Measurements from ENCODE around the gene WASF3. TPM values are rescaled to one million over a fixed set of nuclear protein-coding genes. Genes with fewer than 3 reads are reported as not detected.

WASF3 gene
- total RNA-seq, 1 experiment from 2014 or later: 30.3 TPM

- H3K27ac ChIP-seq: no peak overlapping the region
- no peak for DNase-seq
- H3K27me3 ChIP-seq: no peaks in the 10 kb centered on the region
- H3K36me3 ChIP-seq: no peaks in the 10 kb centered on the region
- no peaks in the 10 kb centered on the region for H3K4me1 ChIP-seq
- no peak overlapping the region for H3K4me3 ChIP-seq
- H3K9me3 ChIP-seq (replicated peaks): no peaks in the 10 kb centered on the region
These were observed 23.3 kb upstream of the WASF3 start for GRCh38 chr13:26534036-26534726.

- no peak for DNase-seq
- no peaks in the 10 kb centered on the region for H3K4me1 ChIP-seq
- no peaks in the 10 kb centered on the region for H3K9me3 ChIP-seq (replicated peaks)
- no peaks in the 10 kb centered on the region for H3K36me3 ChIP-seq
- no peaks in the 10 kb centered on the region; the same call in 1 of the 2 replicates for H3K27me3 ChIP-seq
- no peak overlapping the region for H3K27ac ChIP-seq
- no peak overlapping the region for H3K4me3 ChIP-seq
These were observed 18.8 kb upstream of the WASF3 start for GRCh38 chr13:26538363-26539317.

DNA sequence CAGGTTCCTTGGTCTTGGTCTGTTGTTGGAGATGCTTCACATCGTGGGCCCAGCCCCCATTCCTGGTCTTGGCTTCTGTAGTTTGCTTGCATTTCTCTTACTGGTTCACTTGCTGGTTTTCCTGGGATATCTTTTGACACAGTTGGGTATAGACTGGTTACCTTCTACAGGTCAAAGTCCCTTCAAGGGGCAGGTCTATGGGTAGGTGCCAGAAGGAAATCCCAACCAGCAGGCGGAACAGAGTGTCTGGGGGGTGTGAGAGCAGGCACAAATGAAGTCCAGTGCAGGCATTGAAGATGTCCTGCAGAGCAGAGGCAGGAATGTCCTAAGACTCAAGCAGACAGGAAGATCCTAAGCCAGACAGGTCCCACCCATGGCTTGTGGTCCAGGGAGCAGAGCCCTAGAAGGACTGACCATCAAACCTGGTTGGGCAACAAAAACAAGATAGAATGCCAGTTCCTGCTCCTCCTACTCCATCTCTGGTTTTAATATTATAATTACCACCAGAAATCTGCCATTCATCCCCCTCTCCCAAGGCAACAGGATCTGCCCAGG, 17.7 kb upstream of the WASF3 start:
- no peaks in the 10 kb centered on the region for H3K36me3 ChIP-seq
- no peak for DNase-seq
- H3K27ac ChIP-seq: no peak overlapping the region
- H3K4me3 ChIP-seq: no peak overlapping the region
- H3K9me3 ChIP-seq (replicated peaks): no peaks in the 10 kb centered on the region
- no peaks in the 10 kb centered on the region for H3K4me1 ChIP-seq
- peaks cover 3% of the 10 kb centered on the region for H3K27me3 ChIP-seq

DNA sequence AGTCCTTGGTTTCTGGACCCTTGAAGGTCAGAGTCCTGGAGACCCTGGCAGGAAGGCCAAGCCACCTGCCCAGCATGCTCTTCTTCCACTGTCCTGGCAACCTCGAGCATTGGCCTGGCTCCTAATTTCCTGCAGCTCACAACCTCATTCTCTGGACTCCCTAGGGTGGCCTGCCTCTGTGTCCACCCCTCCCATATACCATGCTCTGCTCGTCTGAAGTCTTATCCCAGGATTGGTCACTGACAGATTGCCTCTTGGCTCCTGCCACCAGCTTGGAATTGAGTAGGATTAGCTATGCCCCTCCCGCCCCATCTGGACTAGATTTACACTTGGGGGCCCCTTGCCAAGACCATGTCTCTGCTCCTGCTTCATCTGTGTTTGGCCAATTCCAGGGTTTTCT, 17.1 kb upstream of the WASF3 start:
- H3K27me3 ChIP-seq: peaks cover 3% of the 10 kb centered on the region
- DNase-seq: no peak

GRCh38 chr13:26541041-26541440, 16.4 kb upstream of the WASF3 start:
- no peak for DNase-seq
- no peaks in the 10 kb centered on the region for H3K4me1 ChIP-seq
- H3K36me3 ChIP-seq: no peaks in the 10 kb centered on the region
- no peak overlapping the region for H3K4me3 ChIP-seq
- no peak overlapping the region for H3K27ac ChIP-seq
- H3K27me3 ChIP-seq: peaks cover 3% of the 10 kb centered on the region
- H3K9me3 ChIP-seq (replicated peaks): no peaks in the 10 kb centered on the region

More for the DNA sequence above, 17.1 kb upstream of the WASF3 start:
- Histone ChIP-seq H3K9me3 (replicated peaks) (no peaks in the 10 kb centered on the region), H3K4me1 (no peaks in the 10 kb centered on the region), H3K27ac (no peak overlapping the region), H3K36me3 (no peaks in the 10 kb centered on the region), H3K4me3 (no peak overlapping the region)

DNA sequence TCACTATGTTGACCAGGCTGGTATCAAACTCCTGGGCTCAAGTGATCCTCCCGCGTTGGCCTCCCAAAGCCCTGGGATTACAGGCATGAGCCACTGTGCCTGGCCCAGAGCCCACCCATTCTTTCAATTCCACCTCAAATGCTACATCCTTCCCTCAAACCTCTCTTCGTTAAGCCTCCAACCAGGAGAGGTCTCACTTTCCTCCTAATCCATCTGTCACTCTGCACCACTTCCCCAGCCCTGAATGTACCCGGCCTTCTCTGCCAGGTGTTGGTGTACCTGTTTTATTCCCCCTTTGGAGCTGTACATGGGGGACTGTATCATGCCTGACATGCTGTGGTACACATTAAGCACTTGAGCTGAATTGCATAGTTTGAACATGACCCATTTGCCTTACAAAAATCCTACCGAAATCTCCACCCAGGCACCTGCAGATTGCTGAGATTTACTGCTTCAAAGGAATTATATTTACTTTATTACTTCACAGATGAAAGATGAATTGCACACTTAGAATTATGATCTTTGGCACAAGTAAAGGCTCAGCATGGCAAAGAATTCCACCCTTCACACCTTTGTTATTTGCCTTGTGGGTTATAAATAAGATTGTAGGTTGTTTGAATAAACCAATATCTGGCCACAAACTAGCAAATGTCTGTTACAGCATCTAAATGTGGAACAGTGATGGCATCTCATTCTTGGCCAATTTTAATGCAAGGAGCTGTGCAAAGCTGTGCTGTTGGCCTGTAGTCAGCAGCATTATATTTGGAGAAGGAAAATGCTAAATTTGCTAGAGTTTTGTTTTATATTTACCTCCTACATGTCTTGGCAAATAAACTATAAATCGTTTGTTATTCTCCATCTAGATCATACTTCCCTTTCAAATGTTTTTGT, 15.6 kb upstream of the WASF3 start:
- Histone ChIP-seq H3K27me3 (peaks cover 3% of the 10 kb centered on the region), H3K36me3 (no peaks in the 10 kb centered on the region), H3K4me3 (no peak overlapping the region), H3K4me1 (no peaks in the 10 kb centered on the region), H3K27ac (no peak overlapping the region), H3K9me3 (replicated peaks) (no peaks in the 10 kb centered on the region)
- no peak for DNase-seq

GRCh38 chr13:26544707-26545106, 12.8 kb upstream of the WASF3 start:
- Histone ChIP-seq H3K27me3 (peaks cover 6% of the 10 kb centered on the region), H3K9me3 (replicated peaks) (no peaks in the 10 kb centered on the region), H3K4me3 (no peak overlapping the region)

DNA sequence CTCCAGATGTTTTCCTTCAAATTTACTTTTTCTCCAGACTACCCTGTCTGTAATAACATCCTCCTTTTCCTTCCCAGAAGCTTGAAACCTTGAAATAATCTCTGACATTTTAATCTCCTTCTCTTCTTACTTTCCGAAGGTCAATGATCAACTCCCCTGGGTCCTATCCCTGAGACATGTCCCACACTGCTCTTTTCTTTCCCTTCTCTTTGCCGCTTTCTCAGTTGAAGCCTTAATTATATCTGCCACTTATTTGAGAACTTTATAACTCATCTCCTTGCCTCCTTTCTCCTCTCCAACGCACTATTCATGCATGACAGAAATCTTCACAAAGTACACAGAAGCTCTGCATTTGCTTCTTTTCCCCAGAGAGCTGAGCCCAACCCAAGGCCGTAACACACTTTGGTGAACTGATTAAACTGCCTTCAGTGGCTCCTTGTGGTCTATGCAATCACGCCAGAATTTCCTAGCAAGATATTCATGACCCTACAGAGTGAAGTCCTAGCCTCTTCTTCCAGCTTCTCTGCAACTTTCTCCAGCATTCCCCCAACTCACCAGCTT, 9.2 kb upstream of the WASF3 start:
- Histone ChIP-seq H3K27me3 (peaks cover 6% of the 10 kb centered on the region), H3K9me3 (replicated peaks) (no peaks in the 10 kb centered on the region), H3K4me3 (no peak overlapping the region)

More at GRCh38 chr13:26544707-26545106, 12.8 kb upstream of the WASF3 start:
- no peaks in the 10 kb centered on the region for H3K4me1 ChIP-seq
- H3K27ac ChIP-seq: no peak overlapping the region
- H3K36me3 ChIP-seq: no peaks in the 10 kb centered on the region
- no peak for DNase-seq

DNA sequence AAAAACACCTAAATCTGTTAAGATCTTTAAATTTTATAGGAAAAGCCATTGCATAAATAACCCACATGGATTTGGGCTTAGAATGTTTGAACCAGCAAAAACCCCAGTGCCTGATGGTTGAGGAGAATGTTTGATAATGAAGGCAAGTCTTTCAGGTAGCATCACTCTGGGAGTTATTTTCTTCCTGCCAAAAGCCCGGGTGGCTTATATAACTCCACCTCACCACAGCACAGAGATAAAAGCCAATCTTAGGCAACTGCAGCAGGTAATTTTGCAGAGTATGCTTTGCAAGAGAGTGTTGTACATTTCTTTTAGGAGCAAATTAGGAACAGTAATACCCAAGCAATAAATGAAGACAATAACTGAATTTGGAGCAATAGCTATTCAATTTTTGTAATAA, 7.8 kb upstream of the WASF3 start:
- Histone ChIP-seq H3K9me3 (replicated peaks) (no peaks in the 10 kb centered on the region), H3K27ac (no peak overlapping the region), H3K4me1 (no peaks in the 10 kb centered on the region), H3K27me3 (peaks cover 2% of the 10 kb centered on the region; the same call in 1 of the 2 replicates), H3K36me3 (no peaks in the 10 kb centered on the region), H3K4me3 (no peak overlapping the region)
- DNase-seq: no peak

More for the DNA sequence above, 9.2 kb upstream of the WASF3 start:
- Histone ChIP-seq H3K36me3 (no peaks in the 10 kb centered on the region), H3K27ac (no peak overlapping the region), H3K4me1 (no peaks in the 10 kb centered on the region)
- no peak for DNase-seq

- H3K9me3 ChIP-seq (replicated peaks): no peaks in the 10 kb centered on the region
- H3K4me3 ChIP-seq: no peak overlapping the region
- no peaks in the 10 kb centered on the region for H3K4me1 ChIP-seq
- H3K27me3 ChIP-seq: 0 out of 2 replicates have a peak, but pooled peaks cover 2% of the 10 kb centered on the region
- DNase-seq: no peak
- H3K36me3 ChIP-seq: no peaks in the 10 kb centered on the region
- no peak overlapping the region for H3K27ac ChIP-seq
These were observed 6.1 kb upstream of the WASF3 start for GRCh38 chr13:26551255-26551860.

GRCh38 chr13:26555413-26555812, 2.1 kb upstream of the WASF3 start:
- no peaks in the 10 kb centered on the region for H3K27me3 ChIP-seq
- H3K4me1 ChIP-seq: no peaks in the 10 kb centered on the region
- no peak overlapping the region for H3K27ac ChIP-seq
- no peak overlapping the region for H3K4me3 ChIP-seq
- no peaks in the 10 kb centered on the region for H3K9me3 ChIP-seq (replicated peaks)
- no peaks in the 10 kb centered on the region for H3K36me3 ChIP-seq
- no peak for DNase-seq

GRCh38 chr13:26557051-26557392, 461 bp upstream of the WASF3 start:
- no peak overlapping the region for H3K27ac ChIP-seq
- peak overlapping the region; percentile 87 for H3K4me3 ChIP-seq
- DNase-seq: no peak
- no peaks in the 10 kb centered on the region for H3K9me3 ChIP-seq (replicated peaks)
- H3K4me1 ChIP-seq: peaks cover 6% of the 10 kb centered on the region; the same call in 1 of the 2 replicates
- H3K36me3 ChIP-seq: no peaks in the 10 kb centered on the region
- H3K27me3 ChIP-seq: no peaks in the 10 kb centered on the region

DNA sequence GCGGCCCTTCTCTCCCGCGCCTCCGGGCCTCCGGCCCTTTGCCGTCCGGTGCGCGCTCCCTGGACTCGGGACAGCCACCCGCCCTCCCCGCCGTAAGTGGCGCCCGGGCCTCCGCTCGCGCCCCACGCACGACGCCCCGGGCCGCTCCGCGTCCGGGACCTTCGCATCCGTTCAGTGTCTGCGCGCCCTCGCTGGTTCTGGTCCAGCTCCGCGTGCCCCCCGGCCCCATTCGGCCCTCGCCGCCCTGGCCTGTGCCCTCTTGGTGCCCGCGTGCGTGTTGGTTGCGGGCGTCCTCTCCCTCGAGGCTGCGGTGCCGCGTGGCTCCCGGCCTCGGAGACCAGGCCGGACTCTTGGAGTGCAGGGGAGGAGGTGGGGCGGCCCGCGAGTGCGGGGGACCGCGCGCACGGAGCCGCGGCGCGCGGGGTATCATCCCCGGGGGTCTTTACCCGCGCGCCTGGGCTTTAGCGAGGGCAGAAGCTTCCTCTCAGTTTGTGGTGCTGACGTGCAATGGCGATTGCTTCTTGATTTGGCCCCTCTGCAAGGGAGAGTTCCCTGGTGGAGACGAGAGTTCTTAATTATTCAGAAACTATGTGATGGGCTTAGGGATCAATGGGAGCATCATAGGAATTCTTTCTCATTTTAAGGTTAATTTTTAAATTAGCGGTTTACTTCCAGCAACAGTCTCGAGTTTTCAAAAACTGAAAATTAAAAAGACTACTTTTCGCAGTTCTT, 757 bp downstream of the WASF3 start:
- no peaks in the 10 kb centered on the region for H3K36me3 ChIP-seq
- no peaks in the 10 kb centered on the region for H3K9me3 ChIP-seq (replicated peaks)
- H3K4me1 ChIP-seq: peaks cover 6% of the 10 kb centered on the region; the same call in 1 of the 2 replicates
- H3K4me3 ChIP-seq: peak overlapping the region; percentile 87
- peak; percentile 32 to 53 for DNase-seq
- H3K27ac ChIP-seq: peak overlapping the region; percentile 39; the same call in 1 of the 2 replicates
- H3K27me3 ChIP-seq: no peaks in the 10 kb centered on the region
